HG03342 (cell line): ENCODE measurements around the gene PIP4K2A.

Experiments
- ATAC-seq: cut with Tn5 transposase; IDR thresholded peaks from one replicate; pipeline ENCODE4 v1.9.1; 2021; ENCODE audit warnings: mild to moderate bottlenecking, moderate library complexity; ENCODE audit not compliant: unreplicated experiment

PIP4K2A gene

GRCh38 chr10:22670788-22671187 is 43.6 kb downstream of the PIP4K2A start:
- ATAC-seq = no peak

- peak; percentile 39 for ATAC-seq
These were observed 45.1 kb downstream of the PIP4K2A start for GRCh38 chr10:22669163-22669711.

GRCh38 chr10:22667093-22667480 is 47.3 kb downstream of the PIP4K2A start:
- no peak for ATAC-seq

- peak; percentile 80 for ATAC-seq
These were observed 47.9 kb downstream of the PIP4K2A start for GRCh38 chr10:22666287-22667092.

GRCh38 chr10:22665329-22665728 is 49.0 kb downstream of the PIP4K2A start:
- ATAC-seq = no peak

GRCh38 chr10:22662733-22663330 is 51.5 kb downstream of the PIP4K2A start:
- no peak for ATAC-seq

GRCh38 chr10:22659866-22660265 is 54.5 kb downstream of the PIP4K2A start:
- ATAC-seq = no peak

GRCh38 chr10:22658745-22659410 is 55.5 kb downstream of the PIP4K2A start:
- ATAC-seq = no peak

GRCh38 chr10:22657566-22658225 is 56.7 kb downstream of the PIP4K2A start:
- no peak for ATAC-seq

- no peak for ATAC-seq
These were observed 57.4 kb downstream of the PIP4K2A start for GRCh38 chr10:22657024-22657423.

- no peak for ATAC-seq
These were observed 58.3 kb downstream of the PIP4K2A start for GRCh38 chr10:22656036-22656435.

- no peak for ATAC-seq
These were observed 58.9 kb downstream of the PIP4K2A start for GRCh38 chr10:22655312-22655981.

- ATAC-seq = no peak
These were observed 61.3 kb downstream of the PIP4K2A start for GRCh38 chr10:22652988-22653481.

GRCh38 chr10:22651276-22651980 is 63.0 kb downstream of the PIP4K2A start:
- no peak for ATAC-seq

- ATAC-seq = no peak
These were observed 64.4 kb downstream of the PIP4K2A start for GRCh38 chr10:22649994-22650393.

GRCh38 chr10:22649390-22649841 is 65.0 kb downstream of the PIP4K2A start:
- no peak for ATAC-seq

- ATAC-seq = no peak
These were observed 65.8 kb downstream of the PIP4K2A start for GRCh38 chr10:22648547-22648961.

- no peak for ATAC-seq
These were observed 67.1 kb downstream of the PIP4K2A start for GRCh38 chr10:22647244-22647643.

- no peak for ATAC-seq
These were observed 68.0 kb downstream of the PIP4K2A start for GRCh38 chr10:22646388-22646853.

- ATAC-seq = no peak
These were observed 70.2 kb downstream of the PIP4K2A start for GRCh38 chr10:22644222-22644621.
